Measurements from ENCODE around the gene MRAP.

Gene MRAP

DNA sequence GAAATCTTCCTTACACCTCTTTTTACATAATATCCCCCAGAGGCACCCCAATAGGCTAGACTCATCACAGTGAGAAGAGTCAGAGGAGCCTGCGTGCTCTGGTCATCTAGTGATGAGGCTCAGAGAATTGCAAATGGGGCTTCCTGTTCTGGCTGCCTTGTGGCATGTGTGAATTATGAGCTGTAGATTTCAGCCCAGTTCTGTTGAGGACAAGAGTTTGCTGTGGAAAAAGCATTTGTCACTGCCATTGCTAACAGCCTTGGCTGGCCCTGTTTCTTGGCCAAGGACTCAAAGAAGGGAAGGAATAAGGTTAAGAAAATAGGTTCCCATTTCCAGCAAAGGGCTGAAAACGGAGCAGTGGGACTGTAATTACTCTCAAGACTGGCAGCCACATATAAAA, 30.7 kb downstream of the MRAP start:
- in situ Hi-C loops (cut with HindIII; ENCODE audit: low sequenced_read_pairs), result no loop called here
- no peak for DNase-seq (ENCODE audit: low read depth)
- TF ChIP-seq, protein P1, sequence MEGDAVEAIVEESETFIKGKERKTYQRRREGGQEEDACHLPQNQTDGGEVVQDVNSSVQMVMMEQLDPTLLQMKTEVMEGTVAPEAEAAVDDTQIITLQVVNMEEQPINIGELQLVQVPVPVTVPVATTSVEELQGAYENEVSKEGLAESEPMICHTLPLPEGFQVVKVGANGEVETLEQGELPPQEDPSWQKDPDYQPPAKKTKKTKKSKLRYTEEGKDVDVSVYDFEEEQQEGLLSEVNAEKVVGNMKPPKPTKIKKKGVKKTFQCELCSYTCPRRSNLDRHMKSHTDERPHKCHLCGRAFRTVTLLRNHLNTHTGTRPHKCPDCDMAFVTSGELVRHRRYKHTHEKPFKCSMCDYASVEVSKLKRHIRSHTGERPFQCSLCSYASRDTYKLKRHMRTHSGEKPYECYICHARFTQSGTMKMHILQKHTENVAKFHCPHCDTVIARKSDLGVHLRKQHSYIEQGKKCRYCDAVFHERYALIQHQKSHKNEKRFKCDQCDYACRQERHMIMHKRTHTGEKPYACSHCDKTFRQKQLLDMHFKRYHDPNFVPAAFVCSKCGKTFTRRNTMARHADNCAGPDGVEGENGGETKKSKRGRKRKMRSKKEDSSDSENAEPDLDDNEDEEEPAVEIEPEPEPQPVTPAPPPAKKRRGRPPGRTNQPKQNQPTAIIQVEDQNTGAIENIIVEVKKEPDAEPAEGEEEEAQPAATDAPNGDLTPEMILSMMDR (IDR thresholded peaks at IDR 0.05; ENCODE audit: low read depth, low read length, missing control alignments), result no peak
- no peak overlapping the region for H3K4me3 ChIP-seq (ENCODE audit: low read depth, low read length)

DNA sequence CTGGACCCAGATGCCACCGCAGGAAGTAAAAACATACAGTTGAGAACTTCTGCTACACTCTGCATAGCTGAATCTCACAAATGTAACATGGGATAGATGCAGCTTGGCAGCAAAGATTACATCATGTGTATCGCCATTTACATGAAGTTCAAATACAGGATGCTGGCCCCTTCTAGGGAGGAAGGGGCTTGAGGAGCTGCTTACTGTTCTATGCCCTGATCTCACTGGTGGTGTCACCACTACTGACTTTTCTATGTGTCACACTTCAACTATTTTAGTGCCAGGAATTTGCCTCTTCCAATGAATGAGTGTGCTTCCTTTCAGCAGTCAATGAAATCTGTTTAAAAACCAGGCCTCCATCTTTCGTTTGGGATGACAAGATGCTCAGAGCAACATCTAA, 31.1 kb downstream of the MRAP start:
- H3K4me3 ChIP-seq (ENCODE audit: low read depth, low read length), result no peak overlapping the region
- in situ Hi-C loops (cut with HindIII; ENCODE audit: low sequenced_read_pairs), result no loop called here
- TF ChIP-seq, protein P1 (IDR thresholded peaks at IDR 0.05; ENCODE audit: low read depth, low read length, missing control alignments), result no peak
- DNase-seq (ENCODE audit: low read depth), result no peak

DNA sequence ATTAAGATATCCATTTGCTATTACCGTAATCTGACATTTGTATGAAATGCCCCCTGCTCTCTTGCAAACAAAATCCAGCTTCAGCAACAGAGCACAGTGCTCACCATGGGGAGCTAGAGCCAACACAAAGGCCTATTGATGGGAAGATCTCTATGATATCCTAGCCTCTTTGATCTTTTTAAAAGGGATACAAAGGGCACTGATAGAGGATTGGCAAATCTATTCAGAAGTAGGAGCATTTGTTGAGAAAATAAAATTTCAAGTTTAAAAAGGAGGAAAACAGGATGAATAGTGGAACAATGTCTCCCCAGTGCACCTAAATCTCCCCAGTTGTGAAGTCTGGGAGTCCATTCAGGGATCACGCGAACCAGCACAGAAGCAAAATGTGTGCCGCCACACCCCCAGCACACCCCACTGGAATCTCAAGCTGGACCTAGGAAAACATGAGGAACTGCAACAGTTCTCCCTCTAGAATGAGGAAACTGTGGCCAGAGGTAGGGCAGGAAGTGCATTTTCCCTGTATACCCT, 32.2 kb downstream of the MRAP start:
- in situ Hi-C loops (cut with HindIII; ENCODE audit: low sequenced_read_pairs), result no loop called here
- no peak for DNase-seq (ENCODE audit: low read depth)
- TF ChIP-seq, protein P1 (IDR thresholded peaks at IDR 0.05; ENCODE audit: low read depth, low read length, missing control alignments), result no peak
- no peak overlapping the region for H3K4me3 ChIP-seq (ENCODE audit: low read depth, low read length)

DNA sequence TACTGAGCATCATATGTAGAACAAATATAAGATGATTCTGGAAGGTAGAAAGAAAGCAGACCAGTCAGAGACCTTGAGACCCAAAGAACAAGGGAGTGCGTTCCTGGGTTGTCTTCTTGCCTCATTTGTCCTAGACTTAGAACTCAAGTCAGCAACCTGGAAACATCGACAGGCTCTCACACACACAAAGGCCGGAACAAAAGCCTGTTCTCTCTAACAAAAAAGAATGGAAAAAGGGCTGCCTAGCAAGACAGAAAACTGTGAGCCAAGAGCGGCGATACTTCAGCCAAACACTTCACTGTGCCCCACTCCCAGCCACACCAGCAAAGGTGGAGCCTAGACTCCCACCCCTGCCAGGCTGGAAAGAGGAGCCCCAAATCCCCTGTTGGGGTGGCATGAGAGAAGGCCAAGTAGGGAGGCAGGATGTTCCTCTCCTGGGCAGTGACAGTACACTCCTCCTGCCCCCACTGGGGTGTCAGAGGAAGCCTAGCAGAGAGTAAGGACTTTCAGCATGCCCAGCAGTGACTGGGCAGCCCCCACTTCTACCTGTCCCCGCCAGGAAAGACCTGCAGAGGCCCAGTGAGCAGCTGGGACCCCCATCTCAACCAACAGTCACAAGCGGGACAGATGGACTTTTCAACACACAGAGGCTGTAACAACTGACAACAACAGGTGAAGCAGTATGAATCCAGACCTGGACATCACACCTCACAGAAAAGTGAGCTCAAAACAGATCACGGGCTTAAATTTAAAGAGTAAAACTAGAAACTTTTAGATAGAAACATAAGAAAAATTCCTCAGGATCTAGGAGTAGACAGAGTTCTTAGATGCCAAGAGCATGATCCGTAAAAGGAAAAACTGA, 33.0 kb downstream of the MRAP start:
- H3K4me3 ChIP-seq (ENCODE audit: low read depth, low read length), result no peak overlapping the region
- TF ChIP-seq, protein P1 (IDR thresholded peaks at IDR 0.05; ENCODE audit: low read depth, low read length, missing control alignments), result no peak
- no peak for DNase-seq (ENCODE audit: low read depth)
- in situ Hi-C loops (cut with HindIII; ENCODE audit: low sequenced_read_pairs), result no loop called here

DNA sequence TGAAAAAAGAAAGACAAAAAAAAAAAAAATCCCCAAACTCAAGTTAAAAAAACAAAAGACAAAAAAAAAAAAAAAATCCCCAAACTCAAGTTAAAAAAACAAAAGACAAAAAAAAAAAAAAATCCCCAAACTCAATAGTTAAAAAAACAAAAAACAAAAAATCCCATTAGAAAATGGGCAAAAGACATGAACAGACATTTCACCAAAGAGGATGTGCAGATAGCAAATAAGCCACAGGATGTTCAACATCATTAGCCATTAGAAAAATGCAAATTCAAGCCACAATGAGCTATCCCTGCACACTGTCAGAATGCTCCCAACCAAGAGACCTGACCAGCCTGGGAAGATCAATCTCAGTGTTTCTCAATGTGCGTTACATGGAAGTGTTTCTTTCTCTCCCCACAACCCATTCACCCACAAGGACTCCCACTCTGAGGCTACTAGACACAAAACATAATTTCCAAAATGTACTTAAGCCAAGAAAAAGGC, 33.9 kb downstream of the MRAP start:
- no peak for DNase-seq (ENCODE audit: low read depth)
- no peak overlapping the region for H3K4me3 ChIP-seq (ENCODE audit: low read depth, low read length)
- TF ChIP-seq, protein P1 (IDR thresholded peaks at IDR 0.05; ENCODE audit: low read depth, low read length, missing control alignments), result no peak
- in situ Hi-C loops (cut with HindIII; ENCODE audit: low sequenced_read_pairs), result no loop called here

DNA sequence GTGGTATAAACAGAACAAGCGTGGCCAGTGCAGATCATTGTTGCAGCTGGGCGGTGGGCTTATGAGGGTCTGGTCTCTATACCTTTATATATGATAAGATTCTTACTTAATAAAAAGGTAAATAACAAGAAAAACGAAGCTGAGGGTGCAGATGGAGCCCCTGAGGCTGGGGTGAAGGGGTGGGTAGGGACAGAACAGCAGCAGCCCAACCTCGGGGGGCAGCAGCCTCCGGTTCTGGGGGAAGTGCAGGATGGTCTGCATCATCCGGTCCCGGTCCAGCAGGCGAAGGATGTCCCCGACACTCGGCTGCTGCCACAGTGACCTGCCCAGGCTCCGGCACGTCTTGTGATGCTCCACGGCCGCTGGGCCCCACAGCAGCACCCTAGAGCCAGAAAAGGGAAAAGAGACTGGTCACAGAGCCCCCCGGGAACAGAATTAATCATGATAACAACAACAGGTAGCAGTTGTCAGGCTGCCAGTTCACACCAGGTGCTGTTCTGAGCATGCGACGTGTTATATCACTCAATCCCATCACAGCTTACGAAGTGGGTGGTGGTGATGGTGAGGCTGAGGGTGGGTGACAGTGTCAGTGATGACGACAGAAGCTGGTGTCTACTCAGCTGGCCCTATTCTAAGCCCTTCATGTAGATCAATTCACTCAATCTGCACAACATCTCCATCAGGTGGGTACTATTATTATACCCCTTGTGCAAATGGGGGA, 35.5 kb downstream of the MRAP start:
- no peak for DNase-seq (ENCODE audit: low read depth)
- H3K4me3 ChIP-seq (ENCODE audit: low read depth, low read length), result no peak overlapping the region
- TF ChIP-seq, protein P1 (IDR thresholded peaks at IDR 0.05; ENCODE audit: low read depth, low read length, missing control alignments), result no peak
- in situ Hi-C loops (cut with HindIII; ENCODE audit: low sequenced_read_pairs), result no loop called here

Data from astrocyte of the cerebellum (primary cell).